Measurements from ENCODE around the gene RAB9B. TPM values are rescaled to one million over a fixed set of nuclear protein-coding genes. Genes with fewer than 3 reads are reported as not detected.

RAB9B gene
- total RNA-seq, 1 experiment from 2014 or later: 0.05 TPM

DNA sequence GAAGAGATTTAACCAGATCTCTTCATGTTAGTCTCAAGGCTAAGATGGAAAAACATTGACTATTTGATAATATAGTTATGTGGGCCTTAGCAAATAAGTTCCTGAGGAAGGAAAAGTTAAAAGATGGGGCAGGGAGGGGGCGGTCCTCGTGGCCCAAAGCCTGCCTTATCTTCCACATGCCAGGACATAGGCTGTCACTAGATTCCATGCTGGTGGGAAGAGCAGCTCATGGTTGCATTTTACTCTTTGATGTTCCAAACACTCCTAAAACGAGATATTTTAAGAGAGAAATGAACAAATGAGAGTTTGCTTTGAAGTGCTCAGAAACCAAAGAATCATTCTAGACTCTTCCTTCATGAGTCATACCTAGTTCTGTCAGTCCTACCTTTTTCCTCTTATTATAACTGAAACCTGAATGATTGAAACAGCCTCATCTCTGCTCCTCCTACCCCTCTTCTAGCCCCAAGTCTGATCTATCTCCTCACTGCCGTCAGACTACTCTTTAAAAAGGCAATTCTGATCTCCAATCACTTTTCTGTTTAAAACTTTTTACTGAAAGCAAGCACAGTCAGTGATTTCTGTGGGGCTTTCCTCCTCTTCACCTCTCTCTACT, 25.1 kb downstream of the RAB9B start:
- DNase-seq (ENCODE audit: low read depth, low spot score): no peak
- H2AFZ ChIP-seq (ENCODE audit: low read depth, low read length, poor library complexity, severe bottlenecking): no peak overlapping the region
- no TSS peak for BruUV-seq (replicated peaks)
- H3K9me3 ChIP-seq (ENCODE audit: control insufficient read depth in 1 of 2, insufficient read depth in 1 of 2, low read depth in 1 of 2, low read length in 2 of 2): no peaks in the 10 kb centered on the region
- H3K79me2 ChIP-seq (ENCODE audit: insufficient read depth, low read length): no peaks in the 10 kb centered on the region
- intact Hi-C loops (cut with micrococcal nuclease): no loop called here
- no peaks in the 10 kb centered on the region for H4K20me1 ChIP-seq (ENCODE audit: insufficient read depth)
- H3K4me3 ChIP-seq (replicated peaks in 1 of 2; ENCODE audit: low read depth in 1 of 2, low read length in 2 of 2): no peak overlapping the region
- RAD21 ChIA-PET (ENCODE audit: low non-redundant PET in 1 of 2, low total read pairs in 2 of 2, uncharacterized antibody in 2 of 2, unreplicated experiment in 2 of 2): no interaction called here
- no peaks in the 10 kb centered on the region for H3K36me3 ChIP-seq (ENCODE audit: control insufficient read depth in 1 of 2, insufficient read depth in 2 of 2, low read length in 2 of 2)
- 0 out of 2 replicates have a peak, but pooled peaks cover 3% of the 10 kb centered on the region for H3K27me3 ChIP-seq (ENCODE audit: insufficient read depth, low read length)
- H3K27ac ChIP-seq (ENCODE audit: low read depth, low read length): no peak overlapping the region
- CTCF ChIA-PET: no interaction called here
- TF ChIP-seq POLR2A (IDR thresholded peaks at IDR 0.05; ENCODE audit: borderline replicate concordance, extremely low read depth, insufficient read depth, insufficient read length) (no peak), SIN3A (IDR thresholded peaks at IDR 0.05; ENCODE audit: low read depth) (no peak), RAD21 (IDR thresholded peaks at IDR 0.05; ENCODE audit: low read depth) (no peak), CBX3 (IDR thresholded peaks at IDR 0.05; ENCODE audit: low read depth) (no peak), YY1 (IDR thresholded peaks at IDR 0.05; ENCODE audit: extremely low read depth, insufficient replicate concordance, low read depth, low read length) (no peak), ELF1 (IDR thresholded peaks at IDR 0.05; ENCODE audit: borderline replicate concordance, low read depth) (no peak)
- TF ChIP-seq, protein P1, sequence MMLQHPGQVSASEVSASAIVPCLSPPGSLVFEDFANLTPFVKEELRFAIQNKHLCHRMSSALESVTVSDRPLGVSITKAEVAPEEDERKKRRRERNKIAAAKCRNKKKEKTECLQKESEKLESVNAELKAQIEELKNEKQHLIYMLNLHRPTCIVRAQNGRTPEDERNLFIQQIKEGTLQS (IDR thresholded peaks at IDR 0.05): no peak
- no peak overlapping the region for H3K4me2 ChIP-seq (ENCODE audit: low read length)
- H3K9ac ChIP-seq (ENCODE audit: low read length): no peak overlapping the region
- POLR2A ChIA-PET: no interaction called here
- no peaks in the 10 kb centered on the region for H3K4me1 ChIP-seq (ENCODE audit: control insufficient read depth in 1 of 2, insufficient read depth in 2 of 2, low read length in 2 of 2)
- H3K9me2 ChIP-seq (ENCODE audit: insufficient read depth): no peaks in the 10 kb centered on the region
- ATAC-seq: no peak

DNA sequence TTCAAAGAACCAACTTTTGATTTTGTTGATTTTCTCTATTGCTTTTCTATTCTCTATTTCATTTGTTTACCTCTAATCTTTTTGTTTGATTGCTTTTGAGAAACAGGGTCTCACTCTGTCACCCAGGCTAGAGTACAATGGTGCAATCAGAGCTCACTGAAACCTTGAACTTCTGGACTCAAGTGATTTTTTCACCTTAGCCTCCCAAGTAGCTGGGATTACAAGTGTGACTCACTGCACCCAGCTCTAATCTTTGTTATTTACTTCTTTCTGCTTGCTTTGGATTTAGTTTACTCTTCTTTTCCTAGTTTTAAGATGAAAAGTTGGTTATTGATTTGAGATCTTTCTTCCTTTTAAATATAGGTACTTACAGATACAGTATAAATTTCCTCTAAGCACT, 26.2 kb downstream of the RAB9B start:
- CTCF ChIA-PET: no interaction called here
- intact Hi-C loops (cut with micrococcal nuclease): no loop called here
- no peaks in the 10 kb centered on the region for H3K9me3 ChIP-seq (ENCODE audit: control insufficient read depth in 1 of 2, insufficient read depth in 1 of 2, low read depth in 1 of 2, low read length in 2 of 2)
- POLR2A ChIA-PET: no interaction called here
- H3K4me2 ChIP-seq (ENCODE audit: low read length): no peak overlapping the region
- H3K27ac ChIP-seq (ENCODE audit: low read depth, low read length): no peak overlapping the region
- no peak overlapping the region for H3K9ac ChIP-seq (ENCODE audit: low read length)
- RAD21 ChIA-PET (ENCODE audit: low non-redundant PET in 1 of 2, low total read pairs in 2 of 2, uncharacterized antibody in 2 of 2, unreplicated experiment in 2 of 2): no interaction called here
- H3K36me3 ChIP-seq (ENCODE audit: control insufficient read depth in 1 of 2, insufficient read depth in 2 of 2, low read length in 2 of 2): no peaks in the 10 kb centered on the region
- BruUV-seq (replicated peaks): no TSS peak
- no peaks in the 10 kb centered on the region for H3K9me2 ChIP-seq (ENCODE audit: insufficient read depth)
- no peaks in the 10 kb centered on the region for H3K27me3 ChIP-seq (ENCODE audit: insufficient read depth, low read length)
- H3K4me3 ChIP-seq (replicated peaks in 1 of 2; ENCODE audit: low read depth in 1 of 2, low read length in 2 of 2): no peak overlapping the region
- TF ChIP-seq EZH2phosphoT487 (IDR thresholded peaks at IDR 0.05; ENCODE audit: borderline replicate concordance) (no peak), FOSL1 (IDR thresholded peaks at IDR 0.05; ENCODE audit: low read depth) (no peak)
- no peaks in the 10 kb centered on the region for H3K4me1 ChIP-seq (ENCODE audit: control insufficient read depth in 1 of 2, insufficient read depth in 2 of 2, low read length in 2 of 2)
- no peaks in the 10 kb centered on the region for H4K20me1 ChIP-seq (ENCODE audit: insufficient read depth)
- H2AFZ ChIP-seq (ENCODE audit: low read depth, low read length, poor library complexity, severe bottlenecking): no peak overlapping the region
- ATAC-seq (no peak), DNase-seq (ENCODE audit: low read depth, low spot score) (no peak)
- H3K79me2 ChIP-seq (ENCODE audit: insufficient read depth, low read length): no peaks in the 10 kb centered on the region

Data from HCT116 (cell line).